OCI-LY7 (cell line): ENCODE data around the gene EID2B.

Experiments
- CTCF ChIP-seq: fragments of 200-600 bp; sonication (generic); conservative IDR thresholded peaks from 2 replicates; pipeline ENCODE4 v1.5.1; 2014; ENCODE audit warnings: mild to moderate bottlenecking, antibody characterized with exemption, low read length, moderate library complexity, mixed read lengths
- EZH2phosphoT487 ChIP-seq: fragments of 200-600 bp; sonication (generic); IDR thresholded peaks from 2 replicates; pipeline ENCODE4 v1.6.1; 2018; ENCODE audit warnings: low read depth, borderline replicate concordance, mild to moderate bottlenecking, mixed run types, antibody characterized with exemption, low read length, moderate library complexity, mixed read lengths

- TF ChIP-seq CTCF: no peak
- TF ChIP-seq EZH2phosphoT487: no peak
Observed at GRCh38 chr19:39566064-39566463, 33.4 kb upstream of the EID2B start.
